OCI-LY7 (cell line): Measurements from ENCODE around the gene EDC3. TPM values are rescaled to one million over a fixed set of nuclear protein-coding genes. Genes with fewer than 3 reads are reported as not detected.

ENCODE experiments used
- BruUV-seq: library from RNA; stranded (reverse); fragments of 400-500 nt; replicated peaks from 2 replicates; lab custom pipeline; 2021; lab: Mats Ljungman, UMichigan
- CTCF ChIA-PET: fragments of 300-600 bp; sonication (Branson Sonifier 250); formaldehyde crosslinking; loops from one replicate; lab custom pipeline; 2022; ENCODE audit warnings: antibody characterized with exemption; ENCODE audit not compliant: unreplicated experiment; lab: Charles Lee
- POLR2A ChIA-PET: fragments of 300-600 bp; sonication (Branson Sonifier 250); formaldehyde crosslinking; loops from one replicate; lab custom pipeline; 2022; ENCODE audit warnings: antibody characterized with exemption; lab: Charles Lee
- DNase-seq: peaks from one replicate; pipeline ENCODE4 v3.0.0-alpha.2; 2015; ENCODE audit warnings: low spot score
- H2AFZ ChIP-seq: fragments of 200-600 bp; sonication (generic), shearing (Covaris generic); 2 replicates; pipeline ENCODE4 v1.6.1; 2014; ENCODE audit warnings: mild to moderate bottlenecking, antibody characterized with exemption, low read length, moderate library complexity
- H3K27ac ChIP-seq: fragments of 200-600 bp; sonication (generic); 2 replicates; pipeline ENCODE4 v1.5.1; 2014; ENCODE audit warnings: mixed run types, low read depth, mild to moderate bottlenecking, moderate library complexity, low read length, inconsistent platforms; ENCODE audit not compliant: poor library complexity, severe bottlenecking
- H3K36me3 ChIP-seq: fragments of 200-600 bp; sonication (generic); 2 replicates; pipeline ENCODE4 v1.6.1; 2014; ENCODE audit warnings: mild to moderate bottlenecking, antibody characterized with exemption, low read length, moderate library complexity, mixed read lengths; ENCODE audit not compliant: insufficient read depth
- H3K4me1 ChIP-seq: fragments of 200-600 bp; sonication (generic); 2 replicates; pipeline ENCODE4 v1.5.1; 2014; ENCODE audit warnings: mild to moderate bottlenecking, low read length; ENCODE audit not compliant: insufficient read depth, poor library complexity, severe bottlenecking
- H3K4me2 ChIP-seq: fragments of 200-600 bp; sonication (generic); 2 replicates; pipeline ENCODE4 v1.6.1; 2014; ENCODE audit warnings: mild to moderate bottlenecking, low read length
- H3K4me3 ChIP-seq: fragments of 200-600 bp; sonication (generic); 2 replicates; pipeline ENCODE4 v1.5.1; 2014; ENCODE audit warnings: mild to moderate bottlenecking, low read depth, low read length; ENCODE audit not compliant: poor library complexity, severe bottlenecking
- H3K79me2 ChIP-seq: fragments of 200-600 bp; sonication (generic); 2 replicates; pipeline ENCODE4 v1.6.1; 2016; ENCODE audit warnings: low read depth, mild to moderate bottlenecking, low read length, moderate library complexity, mixed read lengths; ENCODE audit not compliant: insufficient read depth
- H3K9me2 ChIP-seq: fragments of 200-600 bp; sonication (generic); 2 replicates; pipeline ENCODE4 v1.6.1; 2016; ENCODE audit warnings: mild to moderate bottlenecking, low read length, mixed read lengths; ENCODE audit not compliant: insufficient read depth
- H3K9me3 ChIP-seq: fragments of 200-600 bp; sonication (generic); 2 replicates; pipeline ENCODE4 v1.6.1; 2014; ENCODE audit warnings: mild to moderate bottlenecking, mixed run types, low read length, mixed read lengths
- H4K20me1 ChIP-seq: fragments of 200-600 bp; sonication (generic); 2 replicates; pipeline ENCODE4 v1.6.1; 2014; ENCODE audit warnings: mild to moderate bottlenecking, antibody characterized with exemption, low read length, moderate library complexity, mixed read lengths; ENCODE audit not compliant: insufficient read depth
- EZH2phosphoT487 ChIP-seq: fragments of 200-600 bp; sonication (generic); IDR thresholded peaks from 2 replicates; pipeline ENCODE4 v1.6.1; 2018; ENCODE audit warnings: low read depth, borderline replicate concordance, mild to moderate bottlenecking, mixed run types, antibody characterized with exemption, low read length, moderate library complexity, mixed read lengths
- intact Hi-C: fragments of 100-400 bp; cut with micrococcal nuclease; formaldehyde crosslinking; loops from one replicate; pipeline ENCODE4 v1.10.0; 2022; ENCODE audit not compliant: unreplicated experiment
- total RNA-seq, 2 experiments: library from RNA; depleted of rRNA in 1 of 2; stranded (reverse); fragments of >200 nt in 1 of 2; shearing (Covaris generic) in 1 of 2; gene quantifications; 2 replicates each; pipeline ENCODE4 v1.2.3, GENCODE V29; 2014 to 2022
- TF ChIP-seq, protein P1 (sequence below): fragments of 200-600 bp; sonication (generic); conservative IDR thresholded peaks from 2 replicates; pipeline ENCODE4 v1.5.1; 2014; ENCODE audit warnings: mild to moderate bottlenecking, antibody characterized with exemption, low read length, moderate library complexity, mixed read lengths

EDC3 gene
- total RNA-seq, 2 experiments from 2014 or later: 13.4 to 51.4 TPM

DNA sequence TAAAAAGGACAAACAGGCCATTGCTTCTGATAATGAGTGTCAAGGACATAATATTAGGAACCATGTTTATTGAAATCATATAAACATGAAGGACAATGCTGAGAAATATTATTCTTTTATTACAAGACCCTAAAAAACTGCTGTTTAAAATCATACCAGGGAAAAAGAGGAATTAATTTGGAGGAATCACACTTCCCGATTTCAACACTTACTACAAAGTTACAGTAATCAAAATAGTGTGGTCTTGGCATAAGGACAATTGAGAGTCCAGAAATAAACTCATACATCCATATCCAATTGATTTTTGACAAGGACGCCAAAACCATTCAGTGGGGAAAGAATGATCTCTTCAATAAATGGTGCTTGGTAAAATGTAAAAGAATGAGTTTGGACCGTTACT is 16.5 kb upstream of the EDC3 start:
- Histone ChIP-seq H3K4me1 (no peaks in the 10 kb centered on the region), H3K4me2 (no peak overlapping the region), H2AFZ (no peak overlapping the region), H3K4me3 (no peak overlapping the region), H3K79me2 (no peaks in the 10 kb centered on the region), H3K9me2 (no peaks in the 10 kb centered on the region), H3K36me3 (no peaks in the 10 kb centered on the region), H3K9me3 (no peaks in the 10 kb centered on the region), H3K27ac (no peak overlapping the region), H4K20me1 (no peaks in the 10 kb centered on the region)
- ChIA-PET POLR2A (no interaction called here), CTCF (no interaction called here)
- DNase-seq: no peak
- BruUV-seq: no TSS peak
- intact Hi-C loops: no loop called here
- TF ChIP-seq, protein P1, sequence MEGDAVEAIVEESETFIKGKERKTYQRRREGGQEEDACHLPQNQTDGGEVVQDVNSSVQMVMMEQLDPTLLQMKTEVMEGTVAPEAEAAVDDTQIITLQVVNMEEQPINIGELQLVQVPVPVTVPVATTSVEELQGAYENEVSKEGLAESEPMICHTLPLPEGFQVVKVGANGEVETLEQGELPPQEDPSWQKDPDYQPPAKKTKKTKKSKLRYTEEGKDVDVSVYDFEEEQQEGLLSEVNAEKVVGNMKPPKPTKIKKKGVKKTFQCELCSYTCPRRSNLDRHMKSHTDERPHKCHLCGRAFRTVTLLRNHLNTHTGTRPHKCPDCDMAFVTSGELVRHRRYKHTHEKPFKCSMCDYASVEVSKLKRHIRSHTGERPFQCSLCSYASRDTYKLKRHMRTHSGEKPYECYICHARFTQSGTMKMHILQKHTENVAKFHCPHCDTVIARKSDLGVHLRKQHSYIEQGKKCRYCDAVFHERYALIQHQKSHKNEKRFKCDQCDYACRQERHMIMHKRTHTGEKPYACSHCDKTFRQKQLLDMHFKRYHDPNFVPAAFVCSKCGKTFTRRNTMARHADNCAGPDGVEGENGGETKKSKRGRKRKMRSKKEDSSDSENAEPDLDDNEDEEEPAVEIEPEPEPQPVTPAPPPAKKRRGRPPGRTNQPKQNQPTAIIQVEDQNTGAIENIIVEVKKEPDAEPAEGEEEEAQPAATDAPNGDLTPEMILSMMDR: no peak
- no peak for TF ChIP-seq EZH2phosphoT487

DNA sequence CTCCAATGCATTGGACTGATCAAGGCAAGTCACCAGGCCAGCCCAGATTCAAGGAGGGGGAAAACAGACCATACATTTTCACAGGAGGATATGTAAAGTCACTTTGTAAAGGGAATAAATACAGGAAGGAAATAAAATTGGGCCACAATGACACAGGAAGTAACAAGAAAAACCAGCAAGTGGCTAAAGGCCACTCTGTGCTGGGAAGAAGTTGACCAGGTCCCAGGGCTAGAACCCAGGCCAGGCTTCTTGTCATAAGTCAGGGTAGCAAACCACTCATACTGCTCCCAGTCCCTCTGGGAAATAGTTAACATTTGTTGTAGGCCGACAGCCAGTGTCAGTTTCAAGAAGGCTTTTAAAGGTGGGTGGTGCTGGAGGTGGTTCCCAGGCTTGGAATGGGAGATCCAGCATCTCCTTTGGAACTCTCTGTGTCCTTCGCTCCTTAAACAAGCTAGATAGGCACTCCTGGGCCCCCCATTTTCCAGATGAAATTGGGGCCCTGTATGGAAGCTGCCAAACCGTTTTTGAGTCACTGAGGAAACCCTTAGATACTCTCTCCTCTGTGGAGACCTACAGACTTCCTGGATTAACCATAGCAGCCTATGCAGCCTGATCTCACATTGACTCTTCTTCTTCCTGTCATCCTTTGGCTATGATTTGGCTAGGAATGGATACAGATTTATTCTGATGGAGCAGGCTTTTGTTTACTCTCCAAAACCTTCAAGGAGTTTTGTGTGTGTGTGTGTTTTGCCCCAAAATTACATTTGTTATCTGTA is 14.7 kb upstream of the EDC3 start:
- H3K4me3 ChIP-seq: no peak overlapping the region
- no peaks in the 10 kb centered on the region for H3K79me2 ChIP-seq
- no peak overlapping the region for H3K4me2 ChIP-seq
- no peaks in the 10 kb centered on the region for H3K9me3 ChIP-seq
- H3K36me3 ChIP-seq: no peaks in the 10 kb centered on the region
- ChIA-PET POLR2A (interaction anchor here (1.0 kb wide), 1 partner anchor 26 kb away, joined by 3 read pairs; no protein-coding TSS in a partner anchor), CTCF (no interaction called here)
- no peak overlapping the region for H2AFZ ChIP-seq
- no peaks in the 10 kb centered on the region for H3K9me2 ChIP-seq
- intact Hi-C loops: no loop called here
- TF ChIP-seq EZH2phosphoT487: no peak
- TF ChIP-seq, protein P1: no peak
- no peaks in the 10 kb centered on the region for H3K4me1 ChIP-seq
- no peaks in the 10 kb centered on the region for H4K20me1 ChIP-seq
- H3K27ac ChIP-seq: no peak overlapping the region
- no TSS peak for BruUV-seq
- DNase-seq: no peak

DNA sequence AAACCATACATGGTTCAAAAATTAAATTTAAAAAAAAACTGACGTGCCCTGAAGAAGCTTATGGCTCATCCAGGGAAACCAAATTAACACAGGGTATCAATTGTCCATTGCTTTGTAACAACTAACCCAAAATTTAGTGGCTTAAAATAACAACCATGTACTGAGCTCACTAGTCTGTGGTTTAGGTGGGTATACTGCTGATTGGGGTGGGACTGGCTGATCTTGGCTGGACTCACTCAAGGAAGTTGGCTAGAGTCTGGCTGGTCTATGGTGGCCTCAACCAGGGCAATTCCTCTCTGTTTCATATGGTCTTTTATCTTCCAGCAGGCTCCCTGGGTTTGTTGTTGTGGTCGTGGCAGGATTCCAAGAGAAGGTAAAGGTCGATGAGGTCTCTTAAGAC is 14.1 kb upstream of the EDC3 start:
- ChIA-PET CTCF (no interaction called here), POLR2A (interaction anchor here (1.0 kb wide), 1 partner anchor 25 kb away, joined by 3 read pairs; no protein-coding TSS in a partner anchor)
- TF ChIP-seq EZH2phosphoT487: no peak
- TF ChIP-seq, protein P1: no peak
- H3K4me3 ChIP-seq: no peak overlapping the region
- no peaks in the 10 kb centered on the region for H3K36me3 ChIP-seq
- intact Hi-C loops: no loop called here
- H4K20me1 ChIP-seq: no peaks in the 10 kb centered on the region
- H2AFZ ChIP-seq: no peak overlapping the region
- no peaks in the 10 kb centered on the region for H3K4me1 ChIP-seq
- no peaks in the 10 kb centered on the region for H3K9me3 ChIP-seq
- H3K27ac ChIP-seq: no peak overlapping the region
- DNase-seq: no peak
- BruUV-seq: no TSS peak
- no peak overlapping the region for H3K4me2 ChIP-seq
- H3K79me2 ChIP-seq: no peaks in the 10 kb centered on the region
- H3K9me2 ChIP-seq: no peaks in the 10 kb centered on the region
